Measurements from ENCODE around the gene CERT1.

The CERT1 gene

DNA sequence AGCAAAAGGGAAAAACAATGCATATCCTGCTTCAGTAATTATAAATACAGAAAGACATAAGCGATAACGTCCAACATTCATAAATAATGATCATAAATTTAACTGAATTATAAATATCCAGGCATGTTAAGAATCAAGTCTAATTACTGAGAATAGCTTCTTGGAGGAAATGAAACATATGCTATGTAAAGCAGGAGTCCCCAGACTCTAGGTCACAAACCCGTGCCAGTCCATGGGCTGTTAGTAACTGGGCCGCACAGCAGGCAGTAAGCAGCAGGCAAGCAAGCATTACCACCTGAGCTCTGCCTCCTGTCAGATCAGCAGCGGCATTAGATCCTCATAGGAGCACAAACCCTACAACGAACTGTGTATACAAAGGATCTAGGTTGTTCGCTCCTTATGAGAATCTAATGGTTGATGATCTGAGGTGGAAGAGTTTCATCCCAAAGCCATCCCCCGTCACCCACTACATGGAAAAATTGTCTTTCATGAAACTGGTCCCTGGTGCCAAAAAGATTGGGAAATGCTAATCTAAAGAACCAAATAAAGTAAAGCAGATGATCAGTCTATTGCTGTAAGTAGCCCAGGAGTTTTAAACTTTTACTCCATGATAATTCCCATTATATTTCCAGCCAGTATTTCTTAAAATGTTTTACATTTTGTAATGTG is 50.4 kb downstream of the CERT1 start:
- TF ChIP-seq, protein P1, sequence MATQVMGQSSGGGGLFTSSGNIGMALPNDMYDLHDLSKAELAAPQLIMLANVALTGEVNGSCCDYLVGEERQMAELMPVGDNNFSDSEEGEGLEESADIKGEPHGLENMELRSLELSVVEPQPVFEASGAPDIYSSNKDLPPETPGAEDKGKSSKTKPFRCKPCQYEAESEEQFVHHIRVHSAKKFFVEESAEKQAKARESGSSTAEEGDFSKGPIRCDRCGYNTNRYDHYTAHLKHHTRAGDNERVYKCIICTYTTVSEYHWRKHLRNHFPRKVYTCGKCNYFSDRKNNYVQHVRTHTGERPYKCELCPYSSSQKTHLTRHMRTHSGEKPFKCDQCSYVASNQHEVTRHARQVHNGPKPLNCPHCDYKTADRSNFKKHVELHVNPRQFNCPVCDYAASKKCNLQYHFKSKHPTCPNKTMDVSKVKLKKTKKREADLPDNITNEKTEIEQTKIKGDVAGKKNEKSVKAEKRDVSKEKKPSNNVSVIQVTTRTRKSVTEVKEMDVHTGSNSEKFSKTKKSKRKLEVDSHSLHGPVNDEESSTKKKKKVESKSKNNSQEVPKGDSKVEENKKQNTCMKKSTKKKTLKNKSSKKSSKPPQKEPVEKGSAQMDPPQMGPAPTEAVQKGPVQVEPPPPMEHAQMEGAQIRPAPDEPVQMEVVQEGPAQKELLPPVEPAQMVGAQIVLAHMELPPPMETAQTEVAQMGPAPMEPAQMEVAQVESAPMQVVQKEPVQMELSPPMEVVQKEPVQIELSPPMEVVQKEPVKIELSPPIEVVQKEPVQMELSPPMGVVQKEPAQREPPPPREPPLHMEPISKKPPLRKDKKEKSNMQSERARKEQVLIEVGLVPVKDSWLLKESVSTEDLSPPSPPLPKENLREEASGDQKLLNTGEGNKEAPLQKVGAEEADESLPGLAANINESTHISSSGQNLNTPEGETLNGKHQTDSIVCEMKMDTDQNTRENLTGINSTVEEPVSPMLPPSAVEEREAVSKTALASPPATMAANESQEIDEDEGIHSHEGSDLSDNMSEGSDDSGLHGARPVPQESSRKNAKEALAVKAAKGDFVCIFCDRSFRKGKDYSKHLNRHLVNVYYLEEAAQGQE (IDR thresholded peaks at IDR 0.05; ENCODE audit: insufficient read depth in 1 of 2, low read depth in 2 of 2, low read length in 2 of 2), result no peak
- no peak for TF ChIP-seq TAF1 (IDR thresholded peaks at IDR 0.05; ENCODE audit: borderline replicate concordance, insufficient read depth, low read length)
- no peak for TF ChIP-seq POLR2AphosphoS5 (IDR thresholded peaks at IDR 0.05; ENCODE audit: low read depth, low read length)
- no peak for TF ChIP-seq FOXP2 (optimal IDR thresholded peaks at IDR 0.05; ENCODE audit: borderline replicate concordance, extremely low read depth, extremely low read length, insufficient read depth)
- TF ChIP-seq SIN3A (IDR thresholded peaks at IDR 0.05; ENCODE audit: borderline replicate concordance, insufficient read depth, low read length), result no peak

DNA sequence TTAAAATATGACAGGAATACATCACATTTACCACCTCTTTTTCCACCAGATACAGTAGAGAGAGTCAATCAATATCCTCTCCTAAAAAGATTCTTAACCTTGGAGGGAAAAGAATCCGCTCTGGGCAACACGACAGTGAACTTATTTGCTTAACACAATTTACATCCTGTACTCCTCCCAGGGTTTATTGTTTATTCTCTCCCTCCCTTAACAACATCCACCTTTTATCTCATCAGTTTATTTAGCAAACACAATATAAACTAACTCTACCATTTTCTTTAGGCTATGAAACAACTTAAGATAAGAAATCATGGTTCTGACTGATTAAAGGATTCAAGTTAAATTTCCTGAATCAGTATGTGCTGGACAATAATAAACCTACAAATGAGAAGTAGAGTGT is 50.9 kb downstream of the CERT1 start:
- TF ChIP-seq FOXP2 (optimal IDR thresholded peaks at IDR 0.05; ENCODE audit: borderline replicate concordance, extremely low read depth, extremely low read length, insufficient read depth) (no peak), SIN3A (IDR thresholded peaks at IDR 0.05; ENCODE audit: borderline replicate concordance, insufficient read depth, low read length) (no peak), TAF1 (IDR thresholded peaks at IDR 0.05; ENCODE audit: borderline replicate concordance, insufficient read depth, low read length) (no peak), POLR2AphosphoS5 (IDR thresholded peaks at IDR 0.05; ENCODE audit: low read depth, low read length) (no peak)
- TF ChIP-seq, protein P1 (IDR thresholded peaks at IDR 0.05; ENCODE audit: insufficient read depth in 1 of 2, low read depth in 2 of 2, low read length in 2 of 2), result no peak

DNA sequence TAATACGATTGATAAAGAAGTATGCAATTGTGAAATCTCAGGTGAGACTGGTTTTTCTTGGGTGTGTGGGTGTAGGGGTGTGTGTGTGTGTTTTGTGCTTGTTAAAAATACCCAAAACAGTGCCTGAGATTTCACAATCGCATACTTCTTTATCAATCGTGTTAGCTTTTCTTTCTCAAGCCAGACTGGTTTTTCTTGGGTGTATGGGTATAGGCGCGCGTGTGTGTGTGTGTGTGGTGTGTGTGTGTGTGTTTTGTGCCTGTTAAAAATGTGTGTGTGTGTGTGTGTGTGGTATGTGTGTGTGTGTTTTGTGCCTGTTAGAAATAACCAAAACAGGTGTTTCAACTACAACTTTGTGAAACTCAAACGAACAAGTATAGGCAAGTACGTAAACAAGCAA is 53.7 kb downstream of the CERT1 start:
- TF ChIP-seq POLR2AphosphoS5 (IDR thresholded peaks at IDR 0.05; ENCODE audit: low read depth, low read length), result no peak
- no peak for TF ChIP-seq FOXP2 (optimal IDR thresholded peaks at IDR 0.05; ENCODE audit: borderline replicate concordance, extremely low read depth, extremely low read length, insufficient read depth)
- TF ChIP-seq, protein P1 (IDR thresholded peaks at IDR 0.05; ENCODE audit: insufficient read depth in 1 of 2, low read depth in 2 of 2, low read length in 2 of 2), result no peak
- no peak for TF ChIP-seq TAF1 (IDR thresholded peaks at IDR 0.05; ENCODE audit: borderline replicate concordance, insufficient read depth, low read length)
- no peak for TF ChIP-seq SIN3A (IDR thresholded peaks at IDR 0.05; ENCODE audit: borderline replicate concordance, insufficient read depth, low read length)

DNA sequence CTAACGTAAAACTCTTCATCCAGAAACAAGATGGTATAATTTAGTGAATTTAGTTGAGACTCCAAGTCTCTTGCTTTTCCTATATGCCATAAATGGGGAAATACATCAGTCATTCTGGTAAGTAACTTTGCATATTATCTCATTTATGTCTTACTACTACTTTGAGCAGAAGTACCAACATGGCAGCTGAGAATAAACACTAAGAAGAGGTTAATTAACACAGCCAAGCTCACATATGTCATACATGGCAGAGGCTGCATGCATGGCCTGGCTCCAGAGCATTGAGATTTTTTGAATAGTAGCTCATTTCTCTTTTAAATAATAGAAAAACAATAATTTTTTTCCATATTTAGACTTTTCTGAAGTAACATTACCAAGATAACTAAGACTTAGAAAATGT is 54.3 kb downstream of the CERT1 start:
- TF ChIP-seq FOXP2 (optimal IDR thresholded peaks at IDR 0.05; ENCODE audit: borderline replicate concordance, extremely low read depth, extremely low read length, insufficient read depth) (no peak), TAF1 (IDR thresholded peaks at IDR 0.05; ENCODE audit: borderline replicate concordance, insufficient read depth, low read length) (no peak), POLR2AphosphoS5 (IDR thresholded peaks at IDR 0.05; ENCODE audit: low read depth, low read length) (no peak), SIN3A (IDR thresholded peaks at IDR 0.05; ENCODE audit: borderline replicate concordance, insufficient read depth, low read length) (no peak)
- TF ChIP-seq, protein P1 (IDR thresholded peaks at IDR 0.05; ENCODE audit: insufficient read depth in 1 of 2, low read depth in 2 of 2, low read length in 2 of 2), result no peak

Data from PFSK-1 (cell line).